ENCODE results near the gene MRPL28. TPM values are rescaled to one million over a fixed set of nuclear protein-coding genes. Genes with fewer than 3 reads are reported as not detected.

MRPL28 gene
- total RNA-seq, 1 donor from 2014 or later = 82.2 TPM

DNA sequence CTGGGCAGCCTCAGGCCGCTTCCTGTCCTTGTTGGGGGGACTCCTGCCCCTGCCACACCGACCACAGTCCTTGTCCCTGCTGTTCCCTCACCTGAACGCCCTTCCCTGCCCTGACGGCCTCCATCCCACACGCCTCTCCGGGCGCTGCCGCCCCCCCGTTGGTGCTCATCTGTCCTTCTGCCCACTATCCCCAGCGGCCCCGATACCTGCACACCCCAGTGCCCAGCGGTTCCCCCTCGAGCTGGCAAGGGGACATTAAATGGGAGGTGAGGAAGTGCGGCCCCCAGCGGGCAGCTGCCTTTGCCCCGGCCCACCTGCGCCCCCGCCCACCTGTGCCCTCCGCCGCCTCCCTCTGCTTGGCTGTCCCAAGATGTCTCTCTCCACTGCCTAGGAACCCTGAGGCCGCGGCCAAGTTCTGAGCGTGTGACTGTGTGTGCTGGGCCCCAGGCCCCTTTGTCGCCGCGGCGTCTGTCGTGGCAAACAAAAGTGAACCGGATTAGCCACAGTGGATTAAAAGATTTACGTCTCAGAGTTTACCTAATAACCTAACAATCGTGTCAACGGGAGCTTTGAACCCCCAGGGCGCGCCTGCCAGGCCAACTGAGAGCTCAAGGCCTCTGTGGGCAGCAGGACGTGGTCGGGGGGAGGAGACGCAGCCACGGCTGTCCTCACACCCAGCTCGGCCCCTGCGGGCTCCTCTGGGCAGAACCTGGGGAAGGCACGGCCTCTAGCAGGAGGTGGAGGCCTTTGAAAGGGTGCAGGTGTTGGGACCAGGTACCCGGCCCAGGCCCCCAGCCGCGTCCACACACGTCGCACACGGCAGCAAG lies 10.3 kb downstream of the MRPL28 start:
- H3K4me1 ChIP-seq = no peaks in the 10 kb centered on the region
- H3F3A ChIP-seq (ENCODE audit: low read depth) = no peaks in the 10 kb centered on the region
- H3K4me3 ChIP-seq = no peak overlapping the region
- no peaks in the 10 kb centered on the region for H3K79me2 ChIP-seq (ENCODE audit: low read depth)
- no peaks in the 10 kb centered on the region for H3K27me3 ChIP-seq
- no peaks in the 10 kb centered on the region for H3K36me3 ChIP-seq
- H3K9me3 Mint-ChIP-seq = no peaks in the 10 kb centered on the region
- DNase-seq (ENCODE audit: low spot score) = peak; percentile 78
- TF ChIP-seq EZH2phosphoT487 (IDR thresholded peaks at IDR 0.05) = no peak
- TF ChIP-seq, protein P1, sequence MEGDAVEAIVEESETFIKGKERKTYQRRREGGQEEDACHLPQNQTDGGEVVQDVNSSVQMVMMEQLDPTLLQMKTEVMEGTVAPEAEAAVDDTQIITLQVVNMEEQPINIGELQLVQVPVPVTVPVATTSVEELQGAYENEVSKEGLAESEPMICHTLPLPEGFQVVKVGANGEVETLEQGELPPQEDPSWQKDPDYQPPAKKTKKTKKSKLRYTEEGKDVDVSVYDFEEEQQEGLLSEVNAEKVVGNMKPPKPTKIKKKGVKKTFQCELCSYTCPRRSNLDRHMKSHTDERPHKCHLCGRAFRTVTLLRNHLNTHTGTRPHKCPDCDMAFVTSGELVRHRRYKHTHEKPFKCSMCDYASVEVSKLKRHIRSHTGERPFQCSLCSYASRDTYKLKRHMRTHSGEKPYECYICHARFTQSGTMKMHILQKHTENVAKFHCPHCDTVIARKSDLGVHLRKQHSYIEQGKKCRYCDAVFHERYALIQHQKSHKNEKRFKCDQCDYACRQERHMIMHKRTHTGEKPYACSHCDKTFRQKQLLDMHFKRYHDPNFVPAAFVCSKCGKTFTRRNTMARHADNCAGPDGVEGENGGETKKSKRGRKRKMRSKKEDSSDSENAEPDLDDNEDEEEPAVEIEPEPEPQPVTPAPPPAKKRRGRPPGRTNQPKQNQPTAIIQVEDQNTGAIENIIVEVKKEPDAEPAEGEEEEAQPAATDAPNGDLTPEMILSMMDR (IDR thresholded peaks at IDR 0.05) = no peak
- TF ChIP-seq EZH2 (IDR thresholded peaks at IDR 0.05) = no peak
- H3K4me2 ChIP-seq = no peak overlapping the region
- no peaks in the 10 kb centered on the region for H3K36me3 Mint-ChIP-seq
- H3K27me3 Mint-ChIP-seq (ENCODE audit: insufficient read depth, low read depth) = peaks cover 5% of the 10 kb centered on the region
- no peak overlapping the region for H2AFZ ChIP-seq (replicated peaks)
- H3K9me3 ChIP-seq (ENCODE audit: low read depth) = no peaks in the 10 kb centered on the region
- H4K20me1 ChIP-seq (ENCODE audit: low read depth) = peaks cover 4% of the 10 kb centered on the region
- peak overlapping the region; percentile 53 for H3K27ac Mint-ChIP-seq
- H3K9ac ChIP-seq = no peak overlapping the region
- no peak overlapping the region for H3K27ac ChIP-seq
- peaks cover 26% of the 10 kb centered on the region for H3K4me1 Mint-ChIP-seq
- H3K4me3 Mint-ChIP-seq = no peak overlapping the region

DNA sequence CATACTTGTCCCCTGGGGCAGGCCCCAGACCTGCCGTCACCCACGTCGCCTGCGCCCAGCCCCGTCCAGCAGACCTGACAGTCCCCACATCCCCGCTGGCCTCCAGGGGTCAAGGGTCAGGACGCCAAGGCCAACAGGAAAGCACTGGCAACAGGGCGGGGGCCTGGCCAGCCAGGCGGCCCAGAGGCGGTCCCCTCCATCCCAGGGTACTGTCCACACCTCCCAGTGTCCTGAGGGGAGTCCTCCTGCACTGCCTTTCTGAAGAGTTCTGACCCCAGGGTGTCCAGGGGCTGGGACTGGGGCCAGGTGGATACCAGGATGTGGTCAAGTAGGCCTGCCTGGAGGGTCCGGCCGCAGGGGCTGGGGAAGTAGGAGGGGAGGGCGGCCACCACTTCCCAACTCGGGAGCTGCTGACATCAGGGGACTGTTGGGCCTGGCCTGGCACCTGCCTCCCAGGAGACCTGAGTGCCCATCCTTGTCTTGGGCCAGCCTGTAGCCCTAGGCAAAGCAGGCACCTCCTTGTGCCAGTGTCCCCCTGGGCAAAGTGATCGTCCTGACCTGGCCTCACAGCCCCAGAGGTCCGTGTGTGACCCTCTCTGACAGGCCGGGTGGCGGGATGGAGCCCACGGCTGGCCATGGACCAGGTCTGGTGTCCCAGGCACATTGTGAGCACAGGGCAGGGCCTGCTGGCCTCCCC lies 11.1 kb downstream of the MRPL28 start:
- no peaks in the 10 kb centered on the region for H3K9me3 Mint-ChIP-seq

DNA sequence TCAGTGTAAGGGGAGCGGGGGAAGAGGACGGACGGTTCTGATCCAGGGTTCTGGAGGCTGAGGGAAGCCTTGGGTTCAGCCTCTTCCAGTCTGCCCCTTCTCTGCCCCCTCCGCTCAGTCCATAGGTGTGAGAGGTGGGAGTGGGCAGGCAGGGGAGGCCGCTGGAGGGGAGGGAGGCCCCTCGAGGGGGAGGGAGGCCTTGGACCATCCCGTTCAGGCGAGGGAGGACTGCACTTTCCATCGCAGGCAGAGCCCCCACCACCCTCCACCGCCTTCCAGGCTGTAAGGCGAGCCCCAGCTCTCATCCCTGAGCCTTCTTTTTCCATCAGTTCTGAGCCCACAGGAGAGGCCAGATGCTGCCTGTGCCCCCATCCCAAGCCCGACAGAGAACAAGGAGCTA lies 13.6 kb downstream of the MRPL28 start:
- no peak overlapping the region for H2AFZ ChIP-seq (replicated peaks)
- no peak overlapping the region for H3K9ac ChIP-seq

More for the DNA sequence above, 11.1 kb downstream of the MRPL28 start:
- H3K36me3 Mint-ChIP-seq = no peaks in the 10 kb centered on the region
- H3K27ac ChIP-seq = no peak overlapping the region
- no peak for DNase-seq (ENCODE audit: low spot score)
- H3K9ac ChIP-seq = no peak overlapping the region
- no peak overlapping the region for H2AFZ ChIP-seq (replicated peaks)
- no peaks in the 10 kb centered on the region for H3K79me2 ChIP-seq (ENCODE audit: low read depth)
- H3K4me1 Mint-ChIP-seq = peaks cover 27% of the 10 kb centered on the region
- H3K27me3 Mint-ChIP-seq (ENCODE audit: insufficient read depth, low read depth) = peaks cover 8% of the 10 kb centered on the region
- no peaks in the 10 kb centered on the region for H3F3A ChIP-seq (ENCODE audit: low read depth)
- no peaks in the 10 kb centered on the region for H3K27me3 ChIP-seq
- no peaks in the 10 kb centered on the region for H3K9me3 ChIP-seq (ENCODE audit: low read depth)
- H3K4me1 ChIP-seq = no peaks in the 10 kb centered on the region
- no peaks in the 10 kb centered on the region for H3K36me3 ChIP-seq
- no peak overlapping the region for H3K4me3 ChIP-seq
- H3K4me3 Mint-ChIP-seq = no peak overlapping the region
- no peak for TF ChIP-seq EZH2 (IDR thresholded peaks at IDR 0.05)
- TF ChIP-seq, protein P1 (IDR thresholded peaks at IDR 0.05) = no peak
- no peak overlapping the region for H3K27ac Mint-ChIP-seq
- no peak overlapping the region for H3K4me2 ChIP-seq
- peaks cover 4% of the 10 kb centered on the region for H4K20me1 ChIP-seq (ENCODE audit: low read depth)

More for the DNA sequence above, 13.6 kb downstream of the MRPL28 start:
- H3K27ac ChIP-seq = no peak overlapping the region
- H4K20me1 ChIP-seq (ENCODE audit: low read depth) = peaks cover 4% of the 10 kb centered on the region
- H3K4me3 ChIP-seq = no peak overlapping the region
- H3K27me3 Mint-ChIP-seq (ENCODE audit: insufficient read depth, low read depth) = peaks cover 3% of the 10 kb centered on the region
- H3K4me2 ChIP-seq = no peak overlapping the region
- no peak overlapping the region for H3K4me3 Mint-ChIP-seq
- no peaks in the 10 kb centered on the region for H3K36me3 Mint-ChIP-seq
- TF ChIP-seq EZH2phosphoT487 (IDR thresholded peaks at IDR 0.05) = no peak
- TF ChIP-seq, protein P1 (IDR thresholded peaks at IDR 0.05) = no peak
- no peak for TF ChIP-seq EZH2 (IDR thresholded peaks at IDR 0.05)
- peaks cover 17% of the 10 kb centered on the region for H3K4me1 Mint-ChIP-seq
- H3K9me3 ChIP-seq (ENCODE audit: low read depth) = no peaks in the 10 kb centered on the region
- no peak overlapping the region for H3K27ac Mint-ChIP-seq
- H3F3A ChIP-seq (ENCODE audit: low read depth) = no peaks in the 10 kb centered on the region
- H3K36me3 ChIP-seq = no peaks in the 10 kb centered on the region
- no peaks in the 10 kb centered on the region for H3K9me3 Mint-ChIP-seq
- H3K27me3 ChIP-seq = no peaks in the 10 kb centered on the region
- H3K79me2 ChIP-seq (ENCODE audit: low read depth) = peaks cover 3% of the 10 kb centered on the region
- DNase-seq (ENCODE audit: low spot score) = no peak
- peaks cover 3% of the 10 kb centered on the region for H3K4me1 ChIP-seq

Data from neural progenitor cell (in vitro differentiated cells).